Keratinocyte (primary cell): Measurements from ENCODE around the gene CFAP61. TPM values are rescaled to one million over a fixed set of nuclear protein-coding genes. Genes with fewer than 3 reads are reported as not detected.

Experiments
- DNase-seq: peaks from one replicate; pipeline ENCODE4 v3.0.0-alpha.2; 2011; ENCODE audit warnings: low read depth, missing footprints, low spot score
- FAIRE-seq: peaks from 2 replicates; lab custom pipeline; 2011; peaks lifted over from hg19 to GRCh38; lab: Jason Lieb, UNC
- H2AFZ ChIP-seq: 2 replicates; pipeline ENCODE4 v1.6.0; 2012; ENCODE audit warnings: low read length, control low read depth, inconsistent platforms; ENCODE audit not compliant: control insufficient read depth
- H3K27ac ChIP-seq: 2 replicates; pipeline ENCODE4 v1.5.1; 2011; ENCODE audit warnings: low read length; ENCODE audit not compliant: control insufficient read depth, insufficient read depth
- H3K27me3 ChIP-seq: 3 replicates; pipeline ENCODE4 v1.6.0; 2011; ENCODE audit warnings: low read length; ENCODE audit not compliant: control insufficient read depth, insufficient read depth; ENCODE audit errors: extremely low read depth
- H3K36me3 ChIP-seq, 2 experiments: 2 replicates in 1 of 2; 3 replicates in 1 of 2; pipeline ENCODE4 v1.5.1; 2011; ENCODE audit warnings: low read length in 2 of 2, mild to moderate bottlenecking in 1 of 2; ENCODE audit not compliant: control insufficient read depth in 2 of 2, insufficient read depth in 2 of 2; ENCODE audit errors: extremely low read depth in 1 of 2
- H3K4me1 ChIP-seq: 3 replicates; pipeline ENCODE4 v1.5.1; 2011; ENCODE audit warnings: low read length; ENCODE audit not compliant: control insufficient read depth, insufficient read depth; ENCODE audit errors: extremely low read depth
- H3K4me2 ChIP-seq: 3 replicates; pipeline ENCODE4 v1.6.0; 2011; ENCODE audit warnings: low read depth, low read length; ENCODE audit not compliant: control insufficient read depth, insufficient read depth; ENCODE audit errors: extremely low read depth
- H3K4me3 ChIP-seq, 3 experiments: fragments of 200-600 bp in 1 of 3; sonication (generic) in 1 of 3; 2 replicates in 2 of 3; 3 replicates in 1 of 3; pipeline ENCODE4 v1.5.1; 2011 to 2016; ENCODE audit warnings: low read length in 3 of 3, mild to moderate bottlenecking in 3 of 3, control low read depth in 2 of 3, inconsistent platforms in 1 of 3, low read depth in 1 of 3, mixed read lengths in 1 of 3, mixed run types in 1 of 3, moderate library complexity in 1 of 3; ENCODE audit not compliant: control insufficient read depth in 2 of 3, insufficient read depth in 2 of 3; ENCODE audit errors: extremely low read depth in 1 of 3
- H3K79me2 ChIP-seq: 2 replicates; pipeline ENCODE4 v1.6.0; 2012; ENCODE audit warnings: low read length; ENCODE audit not compliant: control insufficient read depth, insufficient read depth
- H3K9ac ChIP-seq: 3 replicates; pipeline ENCODE4 v1.6.0; 2011; ENCODE audit warnings: low read length; ENCODE audit not compliant: control insufficient read depth, insufficient read depth; ENCODE audit errors: extremely low read depth
- H3K9me1 ChIP-seq: 3 replicates; pipeline ENCODE4 v1.6.0; 2011; ENCODE audit warnings: low read length; ENCODE audit not compliant: control insufficient read depth, insufficient read depth; ENCODE audit errors: extremely low read depth
- H3K9me3 ChIP-seq: 2 replicates; pipeline ENCODE4 v1.5.1; 2012; ENCODE audit warnings: low read depth, low read length; ENCODE audit not compliant: control insufficient read depth
- H4K20me1 ChIP-seq: 3 replicates; pipeline ENCODE4 v1.6.0; 2011; ENCODE audit warnings: low read length; ENCODE audit not compliant: control insufficient read depth, insufficient read depth; ENCODE audit errors: extremely low read depth
- CTCF ChIP-seq, 3 experiments: IDR thresholded peaks in 1 of 3; conservative IDR thresholded peaks in 1 of 3; optimal IDR thresholded peaks in 1 of 3; 2 replicates in 2 of 3; 3 replicates in 1 of 3; pipeline versions ENCODE3 to v1.5.1; 2011; ENCODE audit warnings: low read length in 3 of 3, mild to moderate bottlenecking in 3 of 3, moderate library complexity in 2 of 3, control low read depth in 1 of 3, inconsistent platforms in 1 of 3; ENCODE audit not compliant: insufficient read depth in 2 of 3; ENCODE audit errors: extremely low read depth in 1 of 3
- EZH2 ChIP-seq: IDR thresholded peaks from one replicate; pipeline ENCODE4 v1.6.1; 2012; ENCODE audit warnings: inconsistent platforms, mild to moderate bottlenecking, low read length, moderate library complexity
- dilution Hi-C: fragments of 300-500 bp; cut with MboI; formaldehyde crosslinking; loops from one replicate; pipeline ENCODE4 v1.7.0; 2020; ENCODE audit warnings: low sequenced_read_pairs; ENCODE audit not compliant: extremely low pct_ligation_motif_present
- polyA plus RNA-seq, 5 experiments: library from polyadenylated mRNA; depleted of rRNA in 3 of 5; stranded (reverse) in 3 of 5; stranded (forward) in 1 of 5; unstranded in 1 of 5; fragments of >200 nt; gene quantifications; 1 replicate in 1 of 5; 2 replicates in 3 of 5; 3 replicates in 1 of 5; pipeline versions ENCODE4 v1.2.1 to v1.2.3, GENCODE V29; 2011 to 2012; ENCODE audit warnings: missing spikeins in 2 of 5, low read depth in 1 of 5, low replicate concordance in 1 of 5

CFAP61 gene
- polyA plus RNA-seq, 1 donor (not counting 4 experiments of a cell fraction or from before 2014, with no cell fraction given): 0.25 TPM

GRCh38 chr20:20286061-20286460, 233.7 kb downstream of the CFAP61 start:
- Histone ChIP-seq H3K79me2 (no peaks in the 10 kb centered on the region), H3K27ac (no peak overlapping the region), H3K27me3 (no peaks in the 10 kb centered on the region), H2AFZ (no peak overlapping the region), H4K20me1 (no peaks in the 10 kb centered on the region), H3K36me3 (no peaks in the 10 kb centered on the region), H3K4me3 (no peak overlapping the region), H3K9me1 (no peaks in the 10 kb centered on the region), H3K9me3 (no peaks in the 10 kb centered on the region), H3K9ac (no peak overlapping the region), H3K4me2 (no peak overlapping the region), H3K4me1 (no peaks in the 10 kb centered on the region)
- dilution Hi-C loops: no loop called here
- no peak for DNase-seq
- no peak for TF ChIP-seq CTCF (optimal IDR thresholded peaks at IDR 0.05 in 1 of 3, IDR thresholded peaks at IDR 0.05 in 1 of 3, conservative IDR thresholded peaks at IDR 0.05 in 1 of 3; ENCODE audit: extremely low read depth in 1 of 3, insufficient read depth in 2 of 3, low read length in 3 of 3)
- TF ChIP-seq EZH2: no peak
- FAIRE-seq: no peak

- no peaks in the 10 kb centered on the region for H3K9me3 ChIP-seq
- DNase-seq (no peak), FAIRE-seq (no peak)
- H3K4me3 ChIP-seq: no peak overlapping the region
- TF ChIP-seq EZH2: no peak
- TF ChIP-seq CTCF (optimal IDR thresholded peaks at IDR 0.05 in 1 of 3, IDR thresholded peaks at IDR 0.05 in 1 of 3, conservative IDR thresholded peaks at IDR 0.05 in 1 of 3; ENCODE audit: extremely low read depth in 1 of 3, insufficient read depth in 2 of 3, low read length in 3 of 3): no peak
- H3K9ac ChIP-seq: no peak overlapping the region
- H3K27ac ChIP-seq: no peak overlapping the region
- no peak overlapping the region for H3K4me2 ChIP-seq
- no peaks in the 10 kb centered on the region for H3K79me2 ChIP-seq
- no peaks in the 10 kb centered on the region for H3K36me3 ChIP-seq
- no peaks in the 10 kb centered on the region for H3K27me3 ChIP-seq
- dilution Hi-C loops: no loop called here
- no peaks in the 10 kb centered on the region for H3K4me1 ChIP-seq
- H4K20me1 ChIP-seq: no peaks in the 10 kb centered on the region
- no peaks in the 10 kb centered on the region for H3K9me1 ChIP-seq
- H2AFZ ChIP-seq: no peak overlapping the region
Measured at GRCh38 chr20:20289331-20289730, 237.0 kb downstream of the CFAP61 start.
